Osteocyte (in vitro differentiated cells): Measurements from ENCODE around the gene USP15. TPM values are rescaled to one million over a fixed set of nuclear protein-coding genes. Genes with fewer than 3 reads are reported as not detected.
"Not testable (repeated sequence)": the region's sequence is repeated elsewhere in the genome, so short reads cannot be mapped to it uniquely, and the experiment has no call there.

Experiments
- DNase-seq: peaks from one replicate; pipeline ENCODE4 v3.0.0; 2021; ENCODE audit warnings: mixed read lengths; ENCODE audit not compliant: unreplicated experiment; ENCODE audit errors: extremely low spot score
- H3K27ac Mint-ChIP-seq: one replicate; pipeline ENCODE4 v1.8.0; 2021; ENCODE audit warnings: mild to moderate bottlenecking, mixed read lengths; ENCODE audit not compliant: unreplicated experiment
- H3K27me3 Mint-ChIP-seq: one replicate; pipeline ENCODE4 v1.8.0; 2021; ENCODE audit warnings: mixed read lengths; ENCODE audit not compliant: unreplicated experiment
- H3K36me3 Mint-ChIP-seq: one replicate; pipeline ENCODE4 v1.8.0; 2021; ENCODE audit warnings: mixed read lengths; ENCODE audit not compliant: unreplicated experiment
- H3K4me1 Mint-ChIP-seq: one replicate; pipeline ENCODE4 v1.8.0; 2021; ENCODE audit warnings: mixed read lengths; ENCODE audit not compliant: unreplicated experiment
- H3K4me3 Mint-ChIP-seq: one replicate; pipeline ENCODE4 v1.8.0; 2021; ENCODE audit warnings: mild to moderate bottlenecking, moderate library complexity, mixed read lengths; ENCODE audit not compliant: unreplicated experiment
- H3K9me3 Mint-ChIP-seq: one replicate; pipeline ENCODE4 v1.8.0; 2021; ENCODE audit warnings: mixed read lengths; ENCODE audit not compliant: unreplicated experiment
- CTCF ChIP-seq: fragments of 200-600 bp; sonication (generic); IDR thresholded peaks from 2 replicates; pipeline ENCODE4 v1.5.0; 2021; ENCODE audit warnings: antibody characterized with exemption, mild to moderate bottlenecking, moderate library complexity
- total RNA-seq: library from RNA; stranded (reverse); gene quantifications from 2 replicates; pipeline ENCODE4 v1.2.1, GENCODE V29; 2021

Gene USP15
- total RNA-seq, 1 donor from 2014 or later: 45.0 TPM

GRCh38 chr12:62361048-62361447 lies 100.8 kb downstream of the USP15 start:
- no peak for DNase-seq
- TF ChIP-seq CTCF: no peak
- H3K9me3 Mint-ChIP-seq: peaks cover 16% of the 10 kb centered on the region
- peaks cover 24% of the 10 kb centered on the region for H3K36me3 Mint-ChIP-seq
- no peak overlapping the region for H3K27ac Mint-ChIP-seq
- H3K27me3 Mint-ChIP-seq: no peaks in the 10 kb centered on the region
- H3K4me3 Mint-ChIP-seq: no peak overlapping the region
- H3K4me1 Mint-ChIP-seq: no peaks in the 10 kb centered on the region

- no peak for TF ChIP-seq CTCF
- no peak for DNase-seq
- no peak overlapping the region for H3K4me3 Mint-ChIP-seq
- peaks cover 29% of the 10 kb centered on the region for H3K36me3 Mint-ChIP-seq
- H3K9me3 Mint-ChIP-seq: peaks cover 19% of the 10 kb centered on the region
- no peaks in the 10 kb centered on the region for H3K27me3 Mint-ChIP-seq
- H3K27ac Mint-ChIP-seq: no peak overlapping the region
- no peaks in the 10 kb centered on the region for H3K4me1 Mint-ChIP-seq
These were observed 103.3 kb downstream of the USP15 start for GRCh38 chr12:62363506-62363905.

- Mint-ChIP-seq H3K9me3 (peaks cover 21% of the 10 kb centered on the region), H3K36me3 (peaks cover 29% of the 10 kb centered on the region)
- DNase-seq, H3K27ac Mint-ChIP-seq, H3K4me1 Mint-ChIP-seq, H3K27me3 Mint-ChIP-seq, H3K4me3 Mint-ChIP-seq: not testable (repeated sequence)
These were observed 104.5 kb downstream of the USP15 start for GRCh38 chr12:62364697-62365096.

GRCh38 chr12:62365846-62366245 lies 105.6 kb downstream of the USP15 start:
- H3K27me3 Mint-ChIP-seq, DNase-seq, H3K27ac Mint-ChIP-seq, H3K4me1 Mint-ChIP-seq, H3K4me3 Mint-ChIP-seq: not testable (repeated sequence)
- peaks cover 21% of the 10 kb centered on the region for H3K9me3 Mint-ChIP-seq
- H3K36me3 Mint-ChIP-seq: peaks cover 32% of the 10 kb centered on the region

- H3K4me3 Mint-ChIP-seq, H3K27me3 Mint-ChIP-seq, DNase-seq, H3K4me1 Mint-ChIP-seq, H3K27ac Mint-ChIP-seq: not testable (repeated sequence)
- H3K9me3 Mint-ChIP-seq: peaks cover 21% of the 10 kb centered on the region
- H3K36me3 Mint-ChIP-seq: peaks cover 36% of the 10 kb centered on the region
These were observed 108.4 kb downstream of the USP15 start for GRCh38 chr12:62368430-62369223.

- H3K9me3 Mint-ChIP-seq: peaks cover 14% of the 10 kb centered on the region
These were observed 110.0 kb downstream of the USP15 start for GRCh38 chr12:62370189-62370588.

More at GRCh38 chr12:62370189-62370588, 110.0 kb downstream of the USP15 start:
- Mint-ChIP-seq H3K36me3 (peaks cover 24% of the 10 kb centered on the region), H3K27ac (no peak overlapping the region), H3K4me1 (peaks cover 4% of the 10 kb centered on the region), H3K27me3 (no peaks in the 10 kb centered on the region), H3K4me3 (no peak overlapping the region)
- DNase-seq: no peak
- no peak for TF ChIP-seq CTCF
